ENCODE data around the gene CPS1. TPM values are rescaled to one million over a fixed set of nuclear protein-coding genes. Genes with fewer than 3 reads are reported as not detected.

The CPS1 gene
- total RNA-seq, 1 donor from 2014 or later, result 3.7 TPM

- H3K4me3 ChIP-seq (ENCODE audit: low read length in 3 of 3), result no peak overlapping the region
- H3K4me1 ChIP-seq (ENCODE audit: control insufficient read depth in 3 of 3, insufficient read depth in 3 of 3, low read length in 3 of 3), result no peaks in the 10 kb centered on the region
- H3K9ac ChIP-seq (ENCODE audit: low read depth in 1 of 3, low read length in 3 of 3), result no peak overlapping the region
- no peaks in the 10 kb centered on the region for H3K36me3 ChIP-seq (ENCODE audit: control insufficient read depth in 3 of 3, insufficient read depth in 3 of 3, low read length in 3 of 3)
- H3K27ac ChIP-seq (ENCODE audit: low read depth, low read length), result no peak overlapping the region
- H3K9me3 ChIP-seq (ENCODE audit: control insufficient read depth in 3 of 3, low read length in 3 of 3), result no peaks in the 10 kb centered on the region
- no peaks in the 10 kb centered on the region for H3K27me3 ChIP-seq (ENCODE audit: control insufficient read depth in 3 of 3, insufficient read depth in 3 of 3, low read length in 3 of 3)
These were observed 11.6 kb upstream of the CPS1 start for GRCh38 chr2:210544831-210545230.

DNA sequence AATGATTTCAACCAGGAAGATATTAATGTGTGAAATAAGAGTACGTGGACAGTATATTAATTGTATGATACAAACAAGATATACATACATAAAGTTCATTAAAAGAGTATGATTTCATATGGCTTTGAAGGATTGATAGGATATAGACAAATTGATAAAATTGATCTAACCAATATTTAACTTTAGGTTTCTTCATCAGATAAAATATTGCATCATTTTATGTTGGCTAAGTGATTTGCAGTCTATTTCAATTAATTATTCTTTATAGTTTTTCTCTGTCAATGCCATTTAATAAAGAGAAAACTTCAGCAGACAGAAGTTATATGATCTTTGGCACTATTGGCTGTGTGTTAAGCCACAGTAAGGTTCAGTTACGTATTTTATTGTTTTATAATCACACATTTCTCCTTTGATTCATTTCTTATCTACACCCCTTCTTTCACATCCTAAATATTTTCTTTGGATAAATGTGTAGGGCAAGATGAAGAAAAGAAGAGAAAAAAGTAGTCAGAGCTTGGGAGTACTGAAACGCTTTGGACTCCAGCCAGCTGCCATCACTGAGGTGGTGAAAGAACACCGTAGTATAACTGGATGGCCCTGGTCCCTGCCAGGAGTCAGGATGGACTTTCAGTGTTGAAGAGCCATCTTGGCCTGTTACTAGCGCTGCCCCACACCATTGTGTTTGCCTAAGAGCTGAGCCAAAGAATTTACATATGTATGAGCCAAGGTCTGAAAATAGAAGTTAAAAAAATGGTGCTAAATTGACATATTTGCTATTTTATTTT lies 9.8 kb upstream of the CPS1 start:
- Histone ChIP-seq H3K4me3 (ENCODE audit: low read length in 3 of 3) (no peak overlapping the region), H3K27me3 (ENCODE audit: control insufficient read depth in 3 of 3, insufficient read depth in 3 of 3, low read length in 3 of 3) (no peaks in the 10 kb centered on the region), H3K4me1 (ENCODE audit: control insufficient read depth in 3 of 3, insufficient read depth in 3 of 3, low read length in 3 of 3) (no peaks in the 10 kb centered on the region), H3K27ac (ENCODE audit: low read depth, low read length) (no peak overlapping the region), H3K9me3 (ENCODE audit: control insufficient read depth in 3 of 3, low read length in 3 of 3) (no peaks in the 10 kb centered on the region), H3K36me3 (ENCODE audit: control insufficient read depth in 3 of 3, insufficient read depth in 3 of 3, low read length in 3 of 3) (no peaks in the 10 kb centered on the region), H3K9ac (ENCODE audit: low read depth in 1 of 3, low read length in 3 of 3) (no peak overlapping the region)

DNA sequence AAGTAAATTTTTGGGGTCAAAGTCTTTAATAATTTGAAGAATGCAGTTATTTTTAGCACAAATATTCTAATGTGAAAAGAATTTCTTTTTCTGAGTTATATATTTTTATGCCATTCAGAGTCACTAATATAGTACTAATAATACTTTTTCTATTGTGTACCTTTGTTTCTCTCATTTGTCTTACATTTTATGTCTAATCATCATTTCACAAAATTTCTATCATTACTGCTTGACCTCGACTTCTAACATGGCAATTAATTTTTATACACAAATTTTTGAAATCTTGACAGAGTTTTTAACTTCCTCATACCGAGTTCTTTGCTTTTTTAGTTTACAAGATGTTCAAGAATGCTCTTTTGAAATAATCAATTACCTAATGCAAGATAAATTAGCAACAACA lies 8.4 kb upstream of the CPS1 start:
- H3K4me1 ChIP-seq (ENCODE audit: control insufficient read depth in 3 of 3, insufficient read depth in 3 of 3, low read length in 3 of 3), result no peaks in the 10 kb centered on the region
- no peak overlapping the region for H3K9ac ChIP-seq (ENCODE audit: low read depth in 1 of 3, low read length in 3 of 3)
- no peaks in the 10 kb centered on the region for H3K27me3 ChIP-seq (ENCODE audit: control insufficient read depth in 3 of 3, insufficient read depth in 3 of 3, low read length in 3 of 3)
- H3K9me3 ChIP-seq (ENCODE audit: control insufficient read depth in 3 of 3, low read length in 3 of 3), result no peaks in the 10 kb centered on the region
- no peaks in the 10 kb centered on the region for H3K36me3 ChIP-seq (ENCODE audit: control insufficient read depth in 3 of 3, insufficient read depth in 3 of 3, low read length in 3 of 3)
- no peak overlapping the region for H3K27ac ChIP-seq (ENCODE audit: low read depth, low read length)
- no peak overlapping the region for H3K4me3 ChIP-seq (ENCODE audit: low read length in 3 of 3)

GRCh38 chr2:210548878-210549384 lies 7.5 kb upstream of the CPS1 start:
- no peaks in the 10 kb centered on the region for H3K36me3 ChIP-seq (ENCODE audit: control insufficient read depth in 3 of 3, insufficient read depth in 3 of 3, low read length in 3 of 3)

GRCh38 chr2:210551001-210551400 lies 5.4 kb upstream of the CPS1 start:
- no peaks in the 10 kb centered on the region for H3K36me3 ChIP-seq (ENCODE audit: control insufficient read depth in 3 of 3, insufficient read depth in 3 of 3, low read length in 3 of 3)
- no peak overlapping the region for H3K9ac ChIP-seq (ENCODE audit: low read depth in 1 of 3, low read length in 3 of 3)
- no peaks in the 10 kb centered on the region for H3K4me1 ChIP-seq (ENCODE audit: control insufficient read depth in 3 of 3, insufficient read depth in 3 of 3, low read length in 3 of 3)
- H3K27me3 ChIP-seq (ENCODE audit: control insufficient read depth in 3 of 3, insufficient read depth in 3 of 3, low read length in 3 of 3), result no peaks in the 10 kb centered on the region
- H3K4me3 ChIP-seq (ENCODE audit: low read length in 3 of 3), result no peak overlapping the region
- no peak overlapping the region for H3K27ac ChIP-seq (ENCODE audit: low read depth, low read length)
- H3K9me3 ChIP-seq (ENCODE audit: control insufficient read depth in 3 of 3, low read length in 3 of 3), result no peaks in the 10 kb centered on the region

More at GRCh38 chr2:210548878-210549384, 7.5 kb upstream of the CPS1 start:
- H3K27me3 ChIP-seq (ENCODE audit: control insufficient read depth in 3 of 3, insufficient read depth in 3 of 3, low read length in 3 of 3), result no peaks in the 10 kb centered on the region
- H3K9ac ChIP-seq (ENCODE audit: low read depth in 1 of 3, low read length in 3 of 3), result no peak overlapping the region
- no peak overlapping the region for H3K4me3 ChIP-seq (ENCODE audit: low read length in 3 of 3)
- no peaks in the 10 kb centered on the region for H3K9me3 ChIP-seq (ENCODE audit: control insufficient read depth in 3 of 3, low read length in 3 of 3)
- H3K27ac ChIP-seq (ENCODE audit: low read depth, low read length), result no peak overlapping the region
- no peaks in the 10 kb centered on the region for H3K4me1 ChIP-seq (ENCODE audit: control insufficient read depth in 3 of 3, insufficient read depth in 3 of 3, low read length in 3 of 3)

GRCh38 chr2:210553373-210553772 lies 3.0 kb upstream of the CPS1 start:
- Histone ChIP-seq H3K36me3 (ENCODE audit: control insufficient read depth in 3 of 3, insufficient read depth in 3 of 3, low read length in 3 of 3) (no peaks in the 10 kb centered on the region), H3K9ac (ENCODE audit: low read depth in 1 of 3, low read length in 3 of 3) (no peak overlapping the region), H3K4me3 (ENCODE audit: low read length in 3 of 3) (no peak overlapping the region), H3K27ac (ENCODE audit: low read depth, low read length) (no peak overlapping the region), H3K27me3 (ENCODE audit: control insufficient read depth in 3 of 3, insufficient read depth in 3 of 3, low read length in 3 of 3) (no peaks in the 10 kb centered on the region), H3K9me3 (ENCODE audit: control insufficient read depth in 3 of 3, low read length in 3 of 3) (no peaks in the 10 kb centered on the region), H3K4me1 (ENCODE audit: control insufficient read depth in 3 of 3, insufficient read depth in 3 of 3, low read length in 3 of 3) (no peaks in the 10 kb centered on the region)

GRCh38 chr2:210555555-210555954 lies 844 bp upstream of the CPS1 start:
- Histone ChIP-seq H3K27me3 (ENCODE audit: control insufficient read depth in 3 of 3, insufficient read depth in 3 of 3, low read length in 3 of 3) (no peaks in the 10 kb centered on the region), H3K36me3 (ENCODE audit: control insufficient read depth in 3 of 3, insufficient read depth in 3 of 3, low read length in 3 of 3) (no peaks in the 10 kb centered on the region), H3K4me1 (ENCODE audit: control insufficient read depth in 3 of 3, insufficient read depth in 3 of 3, low read length in 3 of 3) (no peaks in the 10 kb centered on the region), H3K9ac (ENCODE audit: low read depth in 1 of 3, low read length in 3 of 3) (no peak overlapping the region), H3K4me3 (ENCODE audit: low read length in 3 of 3) (no peak overlapping the region), H3K9me3 (ENCODE audit: control insufficient read depth in 3 of 3, low read length in 3 of 3) (no peaks in the 10 kb centered on the region), H3K27ac (ENCODE audit: low read depth, low read length) (no peak overlapping the region)

DNA sequence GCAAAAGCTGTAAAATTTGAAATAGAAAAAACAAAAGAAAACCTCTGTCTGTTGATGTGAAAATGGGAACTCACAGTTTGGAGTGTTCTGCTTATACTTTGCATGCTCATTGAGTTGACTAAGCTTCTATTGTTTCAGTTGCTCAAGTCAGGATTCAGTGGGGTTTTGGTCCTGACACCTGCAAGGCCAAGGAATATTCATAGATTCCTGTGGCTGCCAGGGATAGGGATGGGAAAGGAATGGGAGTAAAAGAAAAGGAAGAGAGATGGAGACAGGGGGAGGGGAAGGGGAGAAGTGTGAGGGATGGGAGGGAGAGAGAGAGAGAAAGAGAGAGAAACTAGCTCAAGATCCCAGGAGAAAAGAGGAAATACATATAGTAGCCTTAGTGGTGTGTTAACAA lies 1.3 kb downstream of the CPS1 start:
- Histone ChIP-seq H3K27ac (ENCODE audit: low read depth, low read length) (no peak overlapping the region), H3K36me3 (ENCODE audit: control insufficient read depth in 3 of 3, insufficient read depth in 3 of 3, low read length in 3 of 3) (no peaks in the 10 kb centered on the region), H3K9ac (ENCODE audit: low read depth in 1 of 3, low read length in 3 of 3) (no peak overlapping the region), H3K4me1 (ENCODE audit: control insufficient read depth in 3 of 3, insufficient read depth in 3 of 3, low read length in 3 of 3) (no peaks in the 10 kb centered on the region), H3K27me3 (ENCODE audit: control insufficient read depth in 3 of 3, insufficient read depth in 3 of 3, low read length in 3 of 3) (no peaks in the 10 kb centered on the region), H3K9me3 (ENCODE audit: control insufficient read depth in 3 of 3, low read length in 3 of 3) (no peaks in the 10 kb centered on the region), H3K4me3 (ENCODE audit: low read length in 3 of 3) (no peak overlapping the region)

GRCh38 chr2:210558708-210559107 lies 2.3 kb downstream of the CPS1 start:
- Histone ChIP-seq H3K4me1 (ENCODE audit: control insufficient read depth in 3 of 3, insufficient read depth in 3 of 3, low read length in 3 of 3) (no peaks in the 10 kb centered on the region), H3K9ac (ENCODE audit: low read depth in 1 of 3, low read length in 3 of 3) (no peak overlapping the region)

GRCh38 chr2:210559182-210559581 lies 2.8 kb downstream of the CPS1 start:
- Histone ChIP-seq H3K27me3 (ENCODE audit: control insufficient read depth in 3 of 3, insufficient read depth in 3 of 3, low read length in 3 of 3) (no peaks in the 10 kb centered on the region), H3K4me3 (ENCODE audit: low read length in 3 of 3) (no peak overlapping the region), H3K27ac (ENCODE audit: low read depth, low read length) (no peak overlapping the region), H3K36me3 (ENCODE audit: control insufficient read depth in 3 of 3, insufficient read depth in 3 of 3, low read length in 3 of 3) (no peaks in the 10 kb centered on the region), H3K9ac (ENCODE audit: low read depth in 1 of 3, low read length in 3 of 3) (no peak overlapping the region), H3K9me3 (ENCODE audit: control insufficient read depth in 3 of 3, low read length in 3 of 3) (no peaks in the 10 kb centered on the region), H3K4me1 (ENCODE audit: control insufficient read depth in 3 of 3, insufficient read depth in 3 of 3, low read length in 3 of 3) (no peaks in the 10 kb centered on the region)

More at GRCh38 chr2:210558708-210559107, 2.3 kb downstream of the CPS1 start:
- Histone ChIP-seq H3K27me3 (ENCODE audit: control insufficient read depth in 3 of 3, insufficient read depth in 3 of 3, low read length in 3 of 3) (no peaks in the 10 kb centered on the region), H3K36me3 (ENCODE audit: control insufficient read depth in 3 of 3, insufficient read depth in 3 of 3, low read length in 3 of 3) (no peaks in the 10 kb centered on the region), H3K27ac (ENCODE audit: low read depth, low read length) (no peak overlapping the region), H3K4me3 (ENCODE audit: low read length in 3 of 3) (no peak overlapping the region), H3K9me3 (ENCODE audit: control insufficient read depth in 3 of 3, low read length in 3 of 3) (no peaks in the 10 kb centered on the region)
